H9 (cell line): ENCODE measurements around the gene DAAM1. TPM values are rescaled to one million over a fixed set of nuclear protein-coding genes. Genes with fewer than 3 reads are reported as not detected.

Experiments
- DNase-seq: peaks from one replicate; pipeline ENCODE4 v3.0.0-alpha.2; 2017
- H2AFZ ChIP-seq: one replicate; pipeline ENCODE4 v1.6.1; 2013; ENCODE audit warnings: mild to moderate bottlenecking, low read length, control low read depth, moderate library complexity
- H2AK5ac ChIP-seq: 2 replicates; pipeline ENCODE4 v1.6.1; 2013; ENCODE audit warnings: low read length, control low read depth, mixed read lengths; ENCODE audit not compliant: insufficient read length
- H2BK120ac ChIP-seq: one replicate; pipeline ENCODE4 v1.6.1; 2013; ENCODE audit warnings: low read depth, mild to moderate bottlenecking, low read length, control low read depth, inconsistent platforms; ENCODE audit not compliant: poor library complexity, severe bottlenecking
- H2BK12ac ChIP-seq: 2 replicates; pipeline ENCODE4 v1.6.1; 2013; ENCODE audit warnings: low read length, control low read depth, mixed read lengths, low read depth; ENCODE audit not compliant: insufficient read length
- H2BK15ac ChIP-seq: 2 replicates; pipeline ENCODE4 v1.6.1; 2013; ENCODE audit warnings: low read depth, low read length, control low read depth
- H2BK20ac ChIP-seq: one replicate; pipeline ENCODE4 v1.6.1; 2013; ENCODE audit warnings: low read depth, mild to moderate bottlenecking, low read length, control low read depth, inconsistent platforms; ENCODE audit not compliant: poor library complexity, severe bottlenecking
- H2BK5ac ChIP-seq: 2 replicates; pipeline ENCODE4 v1.6.1; 2013; ENCODE audit warnings: low read length, control low read depth, mixed read lengths; ENCODE audit not compliant: insufficient read length
- H3K14ac ChIP-seq: 2 replicates; pipeline ENCODE4 v1.6.1; 2013; ENCODE audit warnings: low read length, control low read depth; ENCODE audit not compliant: insufficient read depth
- H3K18ac ChIP-seq: 2 replicates; pipeline ENCODE4 v1.6.1; 2013; ENCODE audit warnings: low read depth, mild to moderate bottlenecking, mixed read lengths, low read length, control low read depth; ENCODE audit not compliant: insufficient read length
- H3K23ac ChIP-seq: 2 replicates; pipeline ENCODE4 v1.6.1; 2013; ENCODE audit warnings: low read length, control low read depth, mixed read lengths, low read depth; ENCODE audit not compliant: insufficient read length
- H3K23me2 ChIP-seq: 2 replicates; pipeline ENCODE4 v1.6.1; 2013; ENCODE audit warnings: low read depth, mild to moderate bottlenecking, mixed read lengths, low read length, control low read depth; ENCODE audit not compliant: insufficient read length, poor library complexity, severe bottlenecking
- H3K27ac ChIP-seq: 2 replicates; pipeline ENCODE4 v1.5.1; 2013; ENCODE audit warnings: low read length, control low read depth, mixed read lengths, low read depth; ENCODE audit not compliant: insufficient read length
- H3K27me3 ChIP-seq: 2 replicates; pipeline ENCODE4 v1.6.1; 2013; ENCODE audit warnings: low read length, control low read depth, inconsistent platforms; ENCODE audit not compliant: insufficient read depth
- H3K4ac ChIP-seq: 2 replicates; pipeline ENCODE4 v1.6.1; 2013; ENCODE audit warnings: low read depth, mild to moderate bottlenecking, control low read depth, inconsistent platforms, low read length, moderate library complexity
- H3K4me1 ChIP-seq: 2 replicates; pipeline ENCODE4 v1.6.1; 2013; ENCODE audit warnings: low read length, control low read depth, inconsistent platforms; ENCODE audit not compliant: insufficient read depth
- H3K4me2 ChIP-seq: 2 replicates; pipeline ENCODE4 v1.6.1; 2013; ENCODE audit warnings: low read length, control low read depth, mixed read lengths; ENCODE audit not compliant: insufficient read length, insufficient read depth
- H3K56ac ChIP-seq: 2 replicates; pipeline ENCODE4 v1.6.1; 2013; ENCODE audit warnings: low read depth, mild to moderate bottlenecking, mixed read lengths, low read length, control low read depth; ENCODE audit not compliant: insufficient read length
- H3K79me1 ChIP-seq: 2 replicates; pipeline ENCODE4 v1.6.1; 2013; ENCODE audit warnings: low read depth, mild to moderate bottlenecking, moderate library complexity, low read length, control low read depth, inconsistent platforms; ENCODE audit not compliant: insufficient read depth, poor library complexity, severe bottlenecking
- H3K79me2 ChIP-seq: 2 replicates; pipeline ENCODE4 v1.6.1; 2013; ENCODE audit warnings: low read length, control low read depth, inconsistent platforms; ENCODE audit not compliant: insufficient read depth
- H3K9ac ChIP-seq: 2 replicates; pipeline ENCODE4 v1.6.1; 2013; ENCODE audit warnings: low read length, control low read depth, mixed read lengths; ENCODE audit not compliant: insufficient read length; ENCODE audit errors: extremely low read depth
- H3K9me3 ChIP-seq: one replicate; pipeline ENCODE4 v1.6.1; 2013; ENCODE audit warnings: low read depth, low read length, inconsistent platforms; ENCODE audit not compliant: control insufficient read depth
- H3T11ph ChIP-seq: one replicate; pipeline ENCODE4 v1.6.1; 2013; ENCODE audit warnings: mild to moderate bottlenecking, low read length, control low read depth, inconsistent platforms
- H4K20me1 ChIP-seq: one replicate; pipeline ENCODE4 v1.6.1; 2013; ENCODE audit not compliant: control insufficient read depth, insufficient read length, insufficient read depth
- H4K5ac ChIP-seq: 2 replicates; pipeline ENCODE4 v1.6.1; 2013; ENCODE audit warnings: low read depth, mild to moderate bottlenecking, mixed read lengths, low read length, control low read depth; ENCODE audit not compliant: insufficient read length
- H4K8ac ChIP-seq: replicated peaks from 2 replicates; pipeline ENCODE4 v1.6.1; 2013; ENCODE audit warnings: low read length, control low read depth, mixed read lengths, low read depth; ENCODE audit not compliant: insufficient read length
- H4K91ac ChIP-seq: 2 replicates; pipeline ENCODE4 v1.6.1; 2013; ENCODE audit warnings: low read depth, mild to moderate bottlenecking, moderate library complexity, mixed read lengths, low read length, control low read depth; ENCODE audit not compliant: insufficient read length
- H3K27ac Mint-ChIP-seq, 3 experiments: 2 replicates in 2 of 3; 3 replicates in 1 of 3; pipeline ENCODE4 v1.8.0; 2020 to 2021; ENCODE audit warnings: mixed read lengths in 3 of 3, mild to moderate bottlenecking in 1 of 3, moderate library complexity in 1 of 3
- H3K27me3 Mint-ChIP-seq: 2 replicates; pipeline ENCODE4 v1.8.0; 2021; ENCODE audit warnings: low read depth, mild to moderate bottlenecking, moderate library complexity, mixed read lengths
- H3K36me3 Mint-ChIP-seq, 3 experiments: 2 replicates in 2 of 3; 3 replicates in 1 of 3; pipeline ENCODE4 v1.8.0; 2020 to 2021; ENCODE audit warnings: low read depth in 3 of 3, mixed read lengths in 3 of 3; ENCODE audit not compliant: insufficient read depth in 1 of 3
- H3K4me1 Mint-ChIP-seq, 2 experiments: 2 replicates each; pipeline ENCODE4 v1.8.0; 2020; ENCODE audit warnings: mixed read lengths in 2 of 2
- H3K4me3 Mint-ChIP-seq, 2 experiments: 2 replicates in 1 of 2; 3 replicates in 1 of 2; pipeline ENCODE4 v1.8.0; 2020 to 2021; ENCODE audit warnings: mild to moderate bottlenecking in 2 of 2, mixed read lengths in 2 of 2, moderate library complexity in 1 of 2
- H3K9me3 Mint-ChIP-seq, 2 experiments: 2 replicates in 1 of 2; 3 replicates in 1 of 2; pipeline ENCODE4 v1.8.0; 2020; ENCODE audit warnings: mild to moderate bottlenecking in 2 of 2, mixed read lengths in 2 of 2, moderate library complexity in 1 of 2
- CTCF ChIP-seq: fragments of 200-600 bp; sonication (generic); conservative IDR thresholded peaks from 3 replicates; pipeline ENCODE4 v1.8.0; 2021; ENCODE audit warnings: antibody characterized with exemption, mild to moderate bottlenecking
- WGBS: extraction: QIAGEN DNeasy Blood & Tissue Kit; methylation state at CpG from one replicate; pipeline ENCODE4 v1.1.7; 2013; ENCODE audit warnings: missing lambda C conversion rate, low lambda C conversion rate, mixed read lengths; ENCODE audit not compliant: insufficient read length; ENCODE audit errors: extremely low coverage; 5-methylcytosine and 5-hydroxymethylcytosine counted together
- total RNA-seq: library from RNA; stranded (reverse); gene quantifications from 2 replicates; pipeline ENCODE4 v1.2.1, GENCODE V29; 2021

The DAAM1 gene
- total RNA-seq, 1 experiment from 2014 or later, result 19.5 TPM

DNA sequence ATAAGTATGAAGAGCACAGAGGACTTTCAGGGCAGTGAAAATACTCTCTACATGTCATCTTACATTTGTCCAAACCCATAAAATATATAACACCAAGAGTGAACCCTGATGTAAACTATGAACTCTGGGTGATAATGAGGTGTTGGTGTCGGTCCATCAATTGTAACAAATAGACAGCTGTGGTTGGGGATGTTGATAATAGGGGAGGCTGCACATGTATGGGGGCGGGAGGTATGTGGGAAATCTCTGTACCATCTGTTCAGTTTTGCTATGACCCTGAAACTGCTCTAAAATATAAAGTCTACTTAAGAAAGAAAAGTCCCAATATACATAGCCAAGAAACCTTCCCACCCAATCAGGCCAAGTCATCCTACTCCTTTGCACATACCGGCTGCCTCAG, 188.2 kb downstream of the DAAM1 start:
- Histone ChIP-seq H3K18ac (no peak overlapping the region), H2AFZ (no peak overlapping the region), H3K79me2 (no peaks in the 10 kb centered on the region), H3K23me2 (no peaks in the 10 kb centered on the region), H3K27me3 (no peaks in the 10 kb centered on the region), H2BK12ac (no peak overlapping the region), H4K8ac (no peak overlapping the region), H3T11ph (no peak overlapping the region), H3K79me1 (no peaks in the 10 kb centered on the region), H2AK5ac (no peak overlapping the region), H3K4me2 (no peak overlapping the region), H3K9ac (no peak overlapping the region), H3K4me1 (no peaks in the 10 kb centered on the region), H2BK15ac (no peak overlapping the region), H2BK120ac (no peak overlapping the region), H3K23ac (no peak overlapping the region), H3K27ac (no peak overlapping the region), H3K56ac (no peak overlapping the region), H2BK5ac (no peak overlapping the region), H3K4ac (no peak overlapping the region), H4K20me1 (no peaks in the 10 kb centered on the region), H3K14ac (no peak overlapping the region), H3K9me3 (no peaks in the 10 kb centered on the region), H4K5ac (no peak overlapping the region), H2BK20ac (no peak overlapping the region), H4K91ac (no peak overlapping the region)
- H3K36me3 Mint-ChIP-seq, result no peaks in the 10 kb centered on the region
- H3K27me3 Mint-ChIP-seq, result no peaks in the 10 kb centered on the region
- WGBS, result no CpG with 5 or more reads among the region's 3 CpGs
- H3K4me3 Mint-ChIP-seq, result no peak overlapping the region
- no peak for TF ChIP-seq CTCF
- no peak for DNase-seq
- no peak overlapping the region for H3K27ac Mint-ChIP-seq
- no peaks in the 10 kb centered on the region; a peak in 1 of 5 replicates for H3K9me3 Mint-ChIP-seq
- peaks cover 5 to 6% of the 10 kb centered on the region in 2 experiments for H3K4me1 Mint-ChIP-seq
